ENCODE data around the gene HIGD2A. TPM values are rescaled to one million over a fixed set of nuclear protein-coding genes. Genes with fewer than 3 reads are reported as not detected.

Gene HIGD2A, protein sequence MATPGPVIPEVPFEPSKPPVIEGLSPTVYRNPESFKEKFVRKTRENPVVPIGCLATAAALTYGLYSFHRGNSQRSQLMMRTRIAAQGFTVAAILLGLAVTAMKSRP
- polyA plus RNA-seq (ENCODE audit: insufficient read length): 89.8 TPM
- long read RNA-seq, donor 1, transcript HIGD2A-201 (2 exons, 668 nt): major isoform, 203 of 203 reads
- long read RNA-seq, donor 1, partial matches to known transcripts: 0 of 203 reads
- long read RNA-seq, donor 1, other reads (novel, unspliced or antisense): 0 of 203 reads
- long read RNA-seq, donor 2, transcript HIGD2A-201 (2 exons, 668 nt): major isoform, 133 of 133 reads
- long read RNA-seq, donor 2, partial matches to known transcripts: 0 of 133 reads
- long read RNA-seq, donor 2, other reads (novel, unspliced or antisense): 0 of 133 reads
- long read RNA-seq, donor 3, transcript HIGD2A-201 (2 exons, 668 nt): major isoform, 106 of 106 reads
- long read RNA-seq, donor 3, partial matches to known transcripts: 0 of 106 reads
- long read RNA-seq, donor 3, other reads (novel, unspliced or antisense): 0 of 106 reads
- long read RNA-seq, donor 4, transcript HIGD2A-201 (2 exons, 668 nt): major isoform, 9 of 9 reads
- long read RNA-seq, donor 4, partial matches to known transcripts: 0 of 9 reads
- long read RNA-seq, donor 4, other reads (novel, unspliced or antisense): 0 of 9 reads
- long read RNA-seq, donor 5, transcript HIGD2A-201 (2 exons, 668 nt): major isoform, 224 of 328 reads
- long read RNA-seq, donor 5, partial matches to known transcripts: 104 of 328 reads
- long read RNA-seq, donor 5, other reads (novel, unspliced or antisense): 0 of 328 reads
- long read RNA-seq, donor 6, transcript HIGD2A-201 (2 exons, 668 nt): major isoform, 170 of 170 reads
- long read RNA-seq, donor 6, partial matches to known transcripts: 0 of 170 reads
- long read RNA-seq, donor 6, other reads (novel, unspliced or antisense): 0 of 170 reads
- long read RNA-seq, donor 7, transcript HIGD2A-201 (2 exons, 668 nt): major isoform, 189 of 189 reads
- long read RNA-seq, donor 7, partial matches to known transcripts: 0 of 189 reads
- long read RNA-seq, donor 7, other reads (novel, unspliced or antisense): 0 of 189 reads
- long read RNA-seq, donor 8, transcript HIGD2A-201 (2 exons, 668 nt): major isoform, 65 of 65 reads
- long read RNA-seq, donor 8, partial matches to known transcripts: 0 of 65 reads
- long read RNA-seq, donor 8, other reads (novel, unspliced or antisense): 0 of 65 reads

DNA sequence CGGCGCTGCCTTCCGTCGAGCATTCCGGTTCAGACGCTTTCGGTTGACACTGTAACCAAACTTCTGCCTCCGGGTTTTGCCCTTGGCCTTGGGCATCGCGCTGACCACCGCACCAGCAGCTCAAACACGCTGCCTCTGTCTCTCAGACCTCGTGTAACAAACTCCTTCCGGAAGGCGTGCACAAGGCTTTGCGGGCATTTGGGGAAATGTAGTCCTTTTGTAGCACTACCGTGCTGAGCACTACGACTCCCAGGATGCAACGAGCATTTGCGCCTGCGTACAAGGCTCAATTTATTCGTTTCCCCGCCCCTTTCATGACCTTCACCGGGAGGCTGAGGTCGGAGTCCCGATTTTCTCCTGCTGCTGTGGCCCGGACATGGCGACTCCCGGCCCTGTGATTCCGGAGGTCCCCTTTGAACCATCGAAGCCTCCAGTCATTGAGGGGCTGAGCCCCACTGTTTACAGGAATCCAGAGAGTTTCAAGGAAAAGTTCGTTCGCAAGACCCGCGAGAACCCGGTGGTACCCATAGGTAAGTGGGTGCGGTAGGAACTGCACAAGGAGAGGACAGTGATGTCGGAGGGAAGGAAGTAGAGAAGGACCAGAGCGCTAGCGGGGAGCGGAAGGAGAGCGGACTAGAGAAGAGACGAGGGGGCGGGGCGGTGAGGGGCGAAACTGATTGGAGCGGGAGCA is at the start of gene HIGD2A, which contains the start of gene NOP16:
TSS of gene HIGD2A (plus strand) at position 308 of the 691 bp plus-strand sequence. CDS start at position 377, 69 bp downstream.
TSS of gene NOP16 (minus strand) at position 155 of the 691 bp plus-strand sequence. CDS start at position 96, 59 bp downstream.
- DNase-seq: peak; percentile 99

DNA sequence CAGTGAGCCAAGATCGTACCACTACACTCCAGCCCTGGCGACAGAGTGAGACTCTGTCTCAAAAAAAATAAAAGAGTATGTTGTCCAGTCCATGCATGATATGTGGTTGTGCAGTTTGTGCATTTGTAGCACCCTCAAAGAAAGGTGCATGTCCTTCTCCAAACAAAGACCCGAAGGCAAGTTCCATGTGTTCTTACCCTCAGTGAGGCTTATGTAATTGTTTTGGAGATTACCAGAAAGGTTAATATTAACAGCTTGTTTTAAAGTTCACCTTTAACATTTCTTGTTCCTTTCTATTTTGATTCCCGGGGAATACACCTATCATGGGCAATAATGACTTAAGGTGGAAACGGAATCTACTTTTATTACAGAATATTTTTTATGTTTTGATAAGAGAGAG is 49.2 kb upstream of the HIGD2A start:
- DNase-seq: no peak

DNA sequence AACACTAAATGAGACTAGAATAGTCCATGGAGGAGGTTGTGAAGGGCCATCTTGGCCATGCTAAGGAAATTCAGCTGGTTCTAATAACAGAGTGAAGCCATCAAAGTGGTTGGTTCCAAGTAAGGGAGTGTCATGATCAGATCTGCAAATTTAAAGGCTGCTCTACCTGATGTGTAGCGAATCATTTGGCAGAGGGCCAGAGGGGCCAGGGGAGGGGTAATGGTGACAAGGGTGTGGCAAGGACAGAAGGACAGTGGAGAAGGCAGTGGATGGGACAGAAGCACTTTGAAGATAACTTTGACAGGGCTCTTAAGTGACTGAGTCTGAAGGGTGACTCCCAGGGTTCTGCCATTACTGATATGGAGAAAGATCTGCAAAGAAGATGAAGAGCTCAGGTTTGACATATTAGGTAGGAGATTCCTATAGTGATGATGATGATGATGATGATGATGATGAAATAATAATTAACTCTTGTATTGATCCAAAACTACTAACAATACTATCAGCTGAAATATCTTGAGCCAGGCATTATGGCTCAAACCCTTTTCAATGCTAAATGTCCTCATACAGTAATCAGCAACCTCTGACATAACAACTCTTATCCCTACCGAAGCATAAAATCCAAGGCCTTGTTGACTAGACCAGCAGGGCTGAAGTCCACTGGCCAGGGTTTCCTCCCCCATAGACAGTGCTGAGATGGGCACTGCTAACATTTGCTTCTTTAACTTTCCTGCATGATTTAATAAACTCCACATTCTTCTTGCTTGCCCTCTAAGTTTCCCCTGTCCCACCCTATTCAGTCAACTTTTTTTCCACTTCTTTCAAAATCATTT is 47.0 kb upstream of the HIGD2A start:
- no peak for DNase-seq

DNA sequence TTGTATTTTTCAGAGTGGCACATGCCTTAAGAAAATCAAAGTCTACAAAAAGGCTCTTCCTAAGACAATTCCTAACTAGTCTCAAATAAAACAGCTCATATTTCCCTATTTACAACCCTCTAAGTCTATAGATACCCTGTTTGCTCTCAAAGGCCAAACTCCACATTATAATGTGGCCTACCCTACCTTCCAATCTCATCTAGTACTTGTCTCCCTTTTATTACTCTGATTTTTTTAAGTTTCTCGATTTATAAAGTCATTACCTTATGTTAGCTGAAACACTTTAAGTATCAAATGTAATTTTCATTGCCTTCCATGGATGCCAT is 46.4 kb upstream of the HIGD2A start:
- no peak for DNase-seq

DNA sequence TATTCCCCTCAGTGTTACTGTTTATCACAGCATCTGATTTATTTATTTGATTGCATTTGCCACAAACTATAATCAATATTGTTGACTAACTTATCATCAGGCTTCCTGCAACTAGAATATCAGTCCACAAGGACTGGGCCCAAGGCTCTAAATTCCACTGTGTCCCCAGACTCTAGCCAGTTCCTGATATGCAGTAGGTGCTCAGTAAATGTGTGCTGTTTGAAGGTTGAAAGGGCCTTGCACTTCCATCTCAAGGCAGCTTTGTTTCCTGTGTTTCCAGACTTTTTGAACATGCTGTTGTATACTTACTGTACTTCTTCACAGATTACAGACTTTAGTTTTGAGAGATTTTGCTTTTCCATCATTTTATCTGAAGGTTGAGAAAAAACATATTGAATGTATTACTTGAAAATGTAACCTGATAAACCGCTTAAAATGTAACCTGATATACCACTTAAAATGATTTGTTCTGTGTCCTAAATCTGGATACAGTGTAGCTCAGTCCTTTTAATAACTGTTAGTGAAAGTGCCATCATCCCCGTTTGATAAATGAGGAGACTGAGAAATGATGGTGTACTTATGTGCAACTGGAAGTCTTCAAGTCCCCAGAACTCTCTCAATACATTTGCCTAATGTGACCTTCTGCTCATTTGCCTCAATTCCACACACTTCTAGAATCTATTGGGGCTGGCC is 45.6 kb upstream of the HIGD2A start:
- no peak for DNase-seq

DNA sequence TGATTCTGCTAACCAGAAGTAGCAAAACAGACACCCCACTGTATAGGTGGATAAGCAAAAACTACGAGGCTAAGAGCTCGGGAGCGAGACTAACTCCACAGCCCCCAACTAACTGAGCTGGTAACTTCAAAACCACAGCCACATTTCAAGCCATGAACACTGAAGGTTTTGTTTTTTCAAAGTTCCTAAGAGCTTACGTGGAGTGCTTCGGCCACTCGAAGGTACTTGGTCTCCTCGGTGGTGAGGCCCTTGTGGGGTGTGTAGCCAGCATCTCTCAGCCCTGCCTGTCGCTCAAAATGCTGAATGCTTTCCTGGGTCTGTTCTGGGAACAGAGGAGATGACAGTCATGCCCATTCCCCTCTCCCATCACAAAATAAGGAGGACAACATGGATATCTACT is 38.1 kb upstream of the HIGD2A start:
- DNase-seq: no peak

DNA sequence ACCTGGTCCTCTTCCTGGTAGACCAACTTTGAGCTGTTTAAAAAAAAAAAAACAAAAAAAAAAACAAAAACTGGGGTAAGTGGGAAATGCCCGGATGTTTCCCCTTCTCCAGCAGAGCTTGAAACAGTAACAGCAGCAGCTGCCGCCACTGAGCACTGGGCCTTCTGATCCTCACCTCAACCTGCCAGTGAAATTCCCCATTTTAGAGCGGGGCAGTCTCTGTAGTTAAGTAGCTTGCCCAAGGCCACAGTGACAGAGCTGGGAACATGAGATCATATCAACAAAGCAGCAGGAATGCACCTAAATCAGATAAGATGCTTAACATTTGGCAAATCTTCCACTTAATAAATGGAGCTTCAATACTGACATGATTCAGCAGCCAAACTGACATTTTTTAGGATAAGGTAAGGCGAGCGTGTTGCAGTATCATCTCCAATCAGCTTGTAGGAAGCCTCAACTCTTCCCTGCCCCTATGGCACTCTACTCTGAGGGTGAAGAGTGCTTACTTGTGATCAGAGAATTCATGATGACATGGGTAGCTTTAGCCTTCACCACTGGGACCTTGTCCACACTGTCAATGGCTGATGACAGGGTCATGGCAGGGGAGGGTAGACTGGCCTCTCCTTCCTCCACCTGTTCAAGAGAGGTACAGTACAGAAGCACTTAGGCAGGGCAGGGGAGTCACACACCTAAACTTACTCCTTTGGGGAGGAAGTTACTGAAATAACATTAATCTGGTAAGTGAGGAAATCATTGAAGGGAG is 36.3 kb upstream of the HIGD2A start:
- DNase-seq: no peak

DNA sequence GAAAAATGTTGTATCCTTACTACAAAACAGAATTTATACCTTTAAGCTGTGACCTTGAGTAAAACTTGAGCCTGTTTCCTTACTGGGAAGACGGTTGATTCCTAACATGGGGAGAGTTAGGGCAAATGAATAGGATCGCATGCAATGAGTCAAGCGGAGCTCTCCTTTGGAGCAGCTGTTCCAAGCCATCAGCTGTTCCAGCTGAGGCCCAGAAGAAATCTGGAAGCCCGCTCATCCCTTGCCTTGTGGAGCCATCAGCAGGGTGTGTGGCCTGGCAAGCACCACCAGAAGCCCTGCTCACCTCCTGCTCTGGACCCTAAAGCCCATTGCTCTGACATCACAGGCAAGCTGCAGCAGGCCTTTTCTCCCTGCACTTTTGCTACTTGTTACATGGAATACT is 35.0 kb upstream of the HIGD2A start:
- no peak for DNase-seq

DNA sequence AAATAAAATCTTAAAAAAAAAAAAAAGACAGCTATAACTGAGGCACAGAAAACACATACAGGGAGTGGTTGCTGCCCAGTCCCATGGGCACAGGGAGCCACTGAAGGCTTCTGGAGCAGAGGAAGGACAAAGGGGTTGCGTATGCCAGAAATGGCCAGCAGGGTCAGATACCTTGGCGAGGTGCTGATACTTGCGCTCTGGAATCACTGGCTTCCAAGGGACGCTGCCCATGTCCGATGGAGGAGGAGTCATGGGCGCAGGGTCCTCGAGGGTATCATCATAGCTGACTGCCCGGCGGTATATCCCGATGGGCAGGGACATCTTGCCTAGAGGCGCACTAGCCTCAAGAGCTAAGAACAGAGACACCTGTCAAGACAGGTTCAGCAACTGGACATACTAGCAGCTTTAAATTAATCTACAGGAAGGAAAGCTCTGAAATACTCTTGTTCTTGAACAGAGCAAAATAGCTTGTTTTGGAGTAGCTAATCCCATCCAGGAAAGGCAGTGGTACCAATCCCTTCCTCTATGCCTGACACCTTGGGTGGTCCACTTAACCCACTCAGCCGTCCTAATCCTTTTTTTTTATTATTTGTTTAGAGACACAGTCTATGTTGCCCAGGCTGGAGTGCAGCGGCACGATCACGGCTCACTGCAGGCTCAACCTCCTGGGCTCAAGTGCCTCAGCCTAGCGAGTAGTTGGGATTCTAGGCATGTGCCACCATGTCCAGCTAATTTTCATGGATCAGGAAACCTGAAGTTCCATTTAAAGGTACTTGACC is 33.0 kb upstream of the HIGD2A start:
- DNase-seq: no peak

DNA sequence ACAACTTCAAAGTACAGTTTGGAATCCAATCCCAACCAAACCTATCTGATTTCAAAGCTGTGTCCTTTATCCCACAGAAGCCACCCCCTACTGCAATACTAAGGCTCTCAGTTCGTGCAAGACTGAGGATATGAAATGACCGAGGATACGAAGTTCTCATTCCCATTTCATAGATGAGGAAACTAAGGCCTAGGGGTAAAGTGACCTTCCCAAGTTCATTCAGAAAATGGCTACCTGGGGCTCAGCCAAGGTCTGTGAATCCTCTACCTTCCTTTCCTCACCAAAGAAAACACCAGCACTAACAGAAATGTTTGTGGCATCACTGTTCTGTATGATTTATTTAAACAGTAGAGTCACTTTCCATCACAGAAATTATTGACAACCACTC is 32.4 kb upstream of the HIGD2A start:
- DNase-seq: no peak

DNA sequence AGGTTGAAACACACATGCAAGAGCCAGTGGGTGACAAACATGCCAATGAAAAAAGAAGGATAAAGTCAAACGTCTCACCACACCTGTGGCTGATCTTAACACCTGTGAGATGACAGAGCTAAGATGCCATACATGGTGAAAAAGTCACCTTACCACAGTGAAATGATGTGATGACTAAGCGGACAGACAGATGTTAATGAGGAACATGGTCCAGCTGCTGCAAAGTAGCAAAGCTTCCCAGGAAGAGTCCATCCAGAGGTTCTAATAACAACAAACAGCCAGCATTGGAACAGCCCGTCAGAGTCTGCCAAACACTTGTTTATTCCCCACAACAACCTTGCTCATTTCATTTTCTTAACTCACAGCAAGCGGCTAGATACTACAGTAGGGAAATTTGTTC is 28.9 kb upstream of the HIGD2A start:
- DNase-seq: no peak

DNA sequence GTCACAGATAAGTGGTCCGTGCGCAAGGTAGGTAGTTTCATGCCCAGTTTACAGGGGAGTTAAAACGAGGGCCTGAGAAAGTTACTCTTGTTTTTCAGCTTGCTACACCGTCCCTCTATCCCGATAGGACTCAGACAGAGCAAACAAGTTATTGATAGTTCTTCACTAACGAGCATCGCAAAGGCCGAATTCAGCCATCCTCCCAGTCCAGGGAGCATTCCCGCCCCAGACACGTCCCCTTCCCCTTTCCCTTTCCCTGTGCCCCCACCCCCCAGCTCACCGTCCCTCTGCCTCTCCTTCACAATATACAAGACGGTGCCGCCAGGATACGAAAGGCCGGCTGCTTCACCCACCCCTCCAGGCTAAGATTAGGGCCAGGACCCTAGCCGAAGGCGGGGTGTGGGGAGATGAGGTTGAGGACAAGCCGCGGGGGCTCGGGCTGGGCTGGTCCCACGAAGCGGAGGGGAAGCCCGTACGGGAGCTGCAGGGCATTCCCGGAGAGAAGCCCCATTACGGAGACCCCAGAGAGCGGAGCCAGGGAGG is 27.6 kb upstream of the HIGD2A start:
- peak; percentile 29 for DNase-seq

DNA sequence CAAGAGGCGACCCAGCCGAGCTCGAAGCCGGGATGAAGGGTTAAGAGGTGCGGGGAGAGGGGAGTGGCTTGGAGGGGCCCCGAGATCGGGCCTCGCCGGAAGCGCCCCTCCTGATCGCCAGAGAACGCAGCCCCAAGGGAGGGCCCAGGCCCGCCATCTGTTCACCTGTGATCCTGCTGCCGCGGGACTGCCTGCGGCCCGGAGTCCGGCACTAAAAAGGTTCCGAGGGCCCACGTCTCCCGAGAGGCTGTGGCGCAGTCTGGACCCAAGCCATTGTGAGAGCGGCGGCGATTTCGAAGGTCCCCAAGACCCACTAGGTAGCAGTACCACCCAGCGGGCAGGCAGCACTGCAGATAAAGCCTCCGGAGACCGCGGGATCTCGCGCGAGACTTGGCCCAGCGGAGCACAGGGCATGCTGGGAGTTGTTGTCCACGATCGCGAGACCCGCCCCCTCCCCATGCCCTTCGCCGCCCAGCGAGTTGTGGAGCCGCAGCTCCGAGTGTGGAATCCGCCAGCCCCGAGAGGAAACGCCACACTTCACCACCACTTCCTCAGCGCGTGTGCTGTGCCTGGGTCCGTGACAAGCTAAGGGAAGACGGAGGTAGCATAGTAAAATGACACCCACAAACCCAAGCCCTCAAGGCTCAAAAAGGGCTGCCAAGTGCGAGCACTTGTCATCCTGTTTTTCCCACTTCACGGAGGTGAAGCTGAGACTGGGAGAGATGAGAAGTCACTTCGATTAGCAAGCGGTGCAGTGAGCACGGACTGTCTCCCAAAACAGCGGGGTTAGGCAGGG is 26.9 kb upstream of the HIGD2A start, which contains the start of gene KIAA1191:
TSS of gene KIAA1191 (minus strand) at position 328 of the 796 bp plus-strand sequence. CDS start 2,256 bp downstream, outside the sequence.
- peak; percentile 92 for DNase-seq

DNA sequence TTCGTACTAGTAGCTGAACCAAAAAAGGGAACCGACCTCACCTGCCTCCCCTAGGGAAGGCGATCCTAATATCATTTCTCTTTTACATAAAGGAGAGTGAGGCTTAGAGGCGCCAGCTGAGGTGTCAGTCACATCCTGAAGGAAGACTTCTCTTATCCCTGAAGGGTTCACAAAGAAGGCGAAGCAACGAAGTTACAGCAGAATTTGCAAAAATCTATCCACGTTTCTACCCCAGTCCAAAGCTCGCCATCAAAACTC is 26.4 kb upstream of the HIGD2A start:
- no peak for DNase-seq

DNA sequence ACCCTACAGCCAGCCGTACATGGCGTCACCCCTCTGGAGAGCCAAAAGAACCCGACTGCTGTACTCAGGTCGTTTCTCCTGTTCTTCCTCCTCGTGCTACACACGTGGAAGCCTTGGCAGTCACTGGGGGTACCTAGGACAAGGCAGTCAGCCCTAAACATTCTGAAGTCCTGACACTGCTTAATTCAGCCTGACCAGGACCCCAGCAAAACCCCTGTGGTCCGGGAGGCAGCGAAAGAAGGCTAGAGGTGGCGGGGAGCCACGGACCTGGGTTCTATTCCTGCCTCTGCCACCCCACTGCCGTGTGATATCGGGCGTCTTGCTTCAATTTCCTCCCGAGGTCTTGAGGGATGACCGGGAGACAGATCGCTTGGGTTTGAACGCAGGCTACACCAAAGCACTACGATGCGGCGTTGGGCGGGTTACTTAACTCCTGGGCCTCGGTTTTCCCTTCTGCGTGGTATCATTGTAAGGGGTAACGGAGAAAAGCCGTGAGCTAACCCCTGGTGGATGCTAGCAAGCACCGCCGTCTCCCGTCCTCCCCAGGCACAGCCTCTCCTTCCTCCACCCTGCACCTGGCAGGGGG is 23.7 kb upstream of the HIGD2A start:
- no peak for DNase-seq

DNA sequence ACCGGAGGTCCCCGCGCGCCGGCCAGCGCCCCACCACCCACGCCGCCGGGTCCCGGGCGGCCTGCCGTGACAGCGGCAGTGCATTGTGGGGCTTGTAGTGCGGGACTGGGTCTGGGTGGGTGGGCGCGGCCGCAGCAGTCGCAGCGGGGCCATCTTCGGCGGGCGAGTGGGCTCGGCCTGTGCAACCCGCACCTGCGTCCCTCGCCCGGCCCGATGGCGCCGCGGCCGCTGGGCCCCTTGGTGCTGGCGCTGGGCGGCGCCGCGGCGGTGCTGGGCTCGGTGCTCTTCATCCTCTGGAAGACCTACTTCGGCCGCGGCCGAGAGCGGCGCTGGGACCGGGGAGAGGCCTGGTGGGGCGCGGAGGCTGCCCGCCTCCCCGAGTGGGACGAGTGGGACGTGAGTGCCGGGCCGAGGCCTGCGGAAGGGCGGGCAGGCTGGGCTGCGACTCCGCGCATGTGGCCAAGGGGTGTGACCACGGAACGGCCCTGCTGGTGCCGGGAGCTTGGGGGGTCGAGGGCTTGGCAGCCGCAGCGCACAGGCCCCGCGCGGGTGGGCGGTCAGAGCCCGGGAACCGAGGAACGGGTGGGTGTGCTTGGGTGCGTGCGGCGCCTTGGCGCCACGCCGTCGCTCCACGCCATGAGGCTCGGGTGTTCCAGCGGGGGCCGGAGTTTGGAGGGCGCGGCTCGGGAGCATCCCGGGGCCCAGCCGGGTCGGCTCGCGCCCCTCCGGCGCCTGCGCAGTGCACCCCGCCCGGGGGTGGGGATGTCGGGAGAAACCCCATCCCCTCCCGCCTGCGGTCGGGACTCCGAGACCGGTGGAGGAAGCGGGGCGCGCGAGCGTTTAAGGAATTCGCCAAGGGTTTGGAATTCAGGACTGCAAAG is 23.0 kb upstream of the HIGD2A start, which contains the start of gene ARL10:
TSS of gene ARL10 (plus strand) at position 137 of the 881 bp plus-strand sequence. CDS start at position 214, 77 bp downstream.
- DNase-seq: peak; percentile 29

Data from left kidney (tissue), 8 donors.